T follicular helper cell (primary cell): ENCODE measurements around the gene PPP4C.
"Not testable (repeated sequence)": the region's sequence is repeated elsewhere in the genome, so short reads cannot be mapped to it uniquely, and the experiment has no call there.

Experiments
- DNase-seq: peaks from one replicate; pipeline ENCODE4 v3.0.0-alpha.2; 2020; ENCODE audit warnings: low read depth

Gene PPP4C

GRCh38 chr16:30125690-30126089, 49.9 kb downstream of the PPP4C start:
- not testable (repeated sequence) for DNase-seq

- no peak for DNase-seq
These were observed 52.2 kb downstream of the PPP4C start for GRCh38 chr16:30127993-30128392.

- DNase-seq, result no peak
These were observed 56.2 kb downstream of the PPP4C start for GRCh38 chr16:30131869-30132475.

GRCh38 chr16:30132591-30132990, 56.8 kb downstream of the PPP4C start:
- DNase-seq, result no peak
